ENCODE data around the gene RNF223. TPM values are rescaled to one million over a fixed set of nuclear protein-coding genes. Genes with fewer than 3 reads are reported as not detected.

Gene RNF223
- total RNA-seq, 120 experiments from 2014 or later, result 0.28 to 0.63 TPM; not detected in 118

Other genes with a start within 250 kb of the RNF223 start
- gene SAMD11, start 150.4 kb downstream of the RNF223 start, total RNA-seq, result 10 to 100 TPM in 10 of 120 experiments, 1 to 10 TPM in 109, under 1 TPM in 1; 0.85 to 22.6 (median 4.2) TPM
- 10 to 100 TPM; 34.5 to 72.4 (median 54.8) TPM for gene NOC2L, start 115.0 kb downstream of the RNF223 start, total RNA-seq
- gene KLHL17, start 113.7 kb downstream of the RNF223 start, total RNA-seq, result 10 to 100 TPM in 101 of 120 experiments, 1 to 10 TPM in 19; 5.7 to 35.4 (median 14.2) TPM
- gene PLEKHN1, start 107.8 kb downstream of the RNF223 start, total RNA-seq, result under 1 TPM in 3 of 120 experiments, not detected in 117; 0.36 to 0.58 (median 0.43) TPM
- gene PERM1, start 92.2 kb downstream of the RNF223 start, total RNA-seq, result 1 to 10 TPM in 6 of 120 experiments, under 1 TPM in 63, not detected in 51; 0.13 to 1.8 (median 0.43) TPM
- gene HES4, start 74.2 kb downstream of the RNF223 start, total RNA-seq, result 10 to 100 TPM in 119 of 120 experiments, 1 to 10 TPM in 1; 8.9 to 60.0 (median 25.0) TPM
- gene ISG15, start 60.8 kb downstream of the RNF223 start, total RNA-seq, result 100 to 1,000 TPM in 3 of 120 experiments, 10 to 100 TPM in 113, 1 to 10 TPM in 4; 6.0 to 422 (median 18.9) TPM
- 100 to 1,000 TPM in 70 of 120 experiments, 10 to 100 TPM in 50; 67.4 to 194 (median 105) TPM for gene AGRN, start 54.2 kb downstream of the RNF223 start, total RNA-seq
- gene C1orf159, start 41.8 kb upstream of the RNF223 start, total RNA-seq, result 10 to 100 TPM; 14.3 to 35.0 (median 23.4) TPM
- gene TTLL10, start 99.6 kb upstream of the RNF223 start, total RNA-seq, result under 1 TPM in 4 of 120 experiments, not detected in 116; 0.50 to 0.91 (median 0.70) TPM
- gene TNFRSF18, start 132.3 kb upstream of the RNF223 start, total RNA-seq, result 1 to 10 TPM in 85 of 120 experiments, under 1 TPM in 29, not detected in 6; 0.40 to 4.9 (median 1.4) TPM
- gene TNFRSF4, start 139.8 kb upstream of the RNF223 start, total RNA-seq, result 1 to 10 TPM in 79 of 120 experiments, under 1 TPM in 36, not detected in 5; 0.31 to 5.8 (median 1.4) TPM
- gene SDF4, start 157.7 kb upstream of the RNF223 start, total RNA-seq, result 100 to 1,000 TPM in 50 of 120 experiments, 10 to 100 TPM in 70; 67.7 to 149 (median 98.0) TPM
- 10 to 100 TPM in 119 of 120 experiments, 1 to 10 TPM in 1; 9.7 to 21.1 (median 16.0) TPM for gene B3GALT6, start 157.9 kb upstream of the RNF223 start, total RNA-seq
- gene C1QTNF12, start 172.4 kb upstream of the RNF223 start, total RNA-seq, result 1 to 10 TPM in 104 of 120 experiments, under 1 TPM in 9, not detected in 7; 0.57 to 8.3 (median 2.6) TPM
- 10 to 100 TPM; 37.3 to 87.4 (median 51.0) TPM for gene UBE2J2, start 199.5 kb upstream of the RNF223 start, total RNA-seq
- 10 to 100 TPM in 118 of 120 experiments, 1 to 10 TPM in 2; 7.8 to 43.6 (median 17.8) TPM for gene SCNN1D, start 206.1 kb upstream of the RNF223 start, total RNA-seq
- gene ACAP3, start 233.6 kb upstream of the RNF223 start, total RNA-seq, result 100 to 1,000 TPM in 119 of 120 experiments, 10 to 100 TPM in 1; 92.3 to 273 (median 164) TPM
- gene PUSL1, start 234.3 kb upstream of the RNF223 start, total RNA-seq, result 10 to 100 TPM in 118 of 120 experiments, 1 to 10 TPM in 2; 9.1 to 22.8 (median 14.0) TPM

All from dorsolateral prefrontal cortex (tissue), 118 donors.